ENCODE results near the gene NTNG1.

NTNG1 gene

DNA sequence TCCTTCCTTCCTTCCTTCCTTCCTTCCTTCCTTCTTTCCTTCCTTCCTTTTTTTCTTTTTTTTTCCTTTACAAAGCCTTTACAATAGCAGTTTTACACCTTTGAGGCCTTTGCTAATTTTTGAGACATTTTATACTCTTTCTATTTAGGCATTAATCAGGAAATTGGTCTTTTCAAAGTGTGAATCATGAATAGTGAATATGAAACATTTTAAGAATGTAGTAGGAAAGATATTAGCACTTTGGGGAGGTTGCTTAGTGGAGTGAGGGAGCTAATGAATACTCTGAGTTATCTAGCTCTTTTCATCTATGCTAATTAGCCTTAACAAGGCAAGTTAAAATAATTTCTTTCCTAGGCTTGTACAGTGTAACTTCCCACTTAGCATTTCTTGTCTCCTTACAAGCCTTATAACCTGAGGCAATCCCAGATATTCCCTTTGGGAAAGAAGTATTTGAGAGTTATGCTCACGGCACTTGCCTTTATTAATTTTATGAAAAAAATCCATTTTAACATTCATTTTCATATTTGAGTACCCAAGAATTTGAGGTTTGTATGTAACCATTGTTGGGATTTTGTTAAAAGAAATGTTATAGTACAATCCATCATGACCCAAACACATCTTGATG is 122.6 kb downstream of the NTNG1 start:
- no peak for DNase-seq (ENCODE audit: low read depth)

GRCh38 chr1:107264007-107264406 is 123.2 kb downstream of the NTNG1 start:
- no peak for DNase-seq (ENCODE audit: low read depth)

DNA sequence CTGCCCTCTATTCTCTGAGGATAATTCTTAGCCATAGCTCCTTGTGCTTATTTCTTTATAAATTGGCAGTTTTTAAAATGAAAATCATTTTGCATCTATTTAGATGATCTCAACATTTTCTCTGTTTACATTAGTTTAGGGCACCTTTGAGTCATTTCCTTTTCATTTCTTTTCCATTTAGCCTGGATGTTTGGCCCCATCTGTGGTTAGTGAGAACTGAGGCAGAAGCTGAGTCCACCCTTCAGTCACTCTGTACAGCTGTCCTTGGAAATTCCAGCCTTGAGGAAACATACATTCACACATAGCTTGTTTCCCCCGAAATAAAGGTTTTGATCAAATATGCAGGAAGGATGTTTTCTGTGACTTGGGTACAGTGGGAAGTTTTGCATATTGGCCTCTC is 123.7 kb downstream of the NTNG1 start:
- DNase-seq (ENCODE audit: low read depth), result no peak

DNA sequence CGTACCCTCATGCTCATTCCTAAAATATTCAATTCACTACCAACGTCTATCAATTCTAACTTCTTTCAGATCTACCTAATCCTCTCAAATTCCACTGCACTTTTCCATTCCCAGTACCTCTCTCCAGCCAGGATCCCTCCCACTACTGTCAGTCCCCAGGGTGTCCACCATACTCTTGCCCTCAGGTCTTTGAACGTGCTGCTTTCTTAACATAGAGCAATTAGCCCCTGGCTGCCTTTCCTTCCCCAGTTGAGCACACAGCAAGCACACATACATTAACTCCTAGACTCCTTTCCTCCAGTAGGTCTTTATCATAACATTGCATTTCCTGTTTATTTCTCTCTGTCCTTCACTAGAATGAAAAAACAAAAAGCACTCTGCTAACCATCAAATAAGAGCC is 126.7 kb downstream of the NTNG1 start:
- no peak for DNase-seq (ENCODE audit: low read depth)

- no peak for DNase-seq (ENCODE audit: low read depth)
Measured at GRCh38 chr1:107272321-107272720, 131.5 kb downstream of the NTNG1 start.

GRCh38 chr1:107273515-107273914 is 132.7 kb downstream of the NTNG1 start:
- no peak for DNase-seq (ENCODE audit: low read depth)

DNA sequence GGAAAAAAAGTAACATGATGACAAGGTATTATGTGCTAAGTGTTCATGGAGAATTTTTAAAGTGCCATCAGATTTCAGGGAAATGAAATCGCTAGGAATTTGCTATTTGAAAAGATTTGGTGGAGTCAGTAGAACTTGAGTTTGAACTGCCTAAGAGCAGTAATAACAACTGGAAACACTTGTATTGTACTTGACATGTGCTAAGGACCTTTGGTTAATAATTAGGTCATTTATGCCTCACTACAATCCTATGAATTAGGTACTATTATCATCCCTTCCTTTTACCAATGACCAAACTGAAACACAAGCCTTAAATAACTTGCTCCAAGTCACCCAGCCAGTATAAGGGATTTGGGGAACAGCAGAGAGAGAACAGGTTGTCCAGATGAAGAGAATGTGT is 133.4 kb downstream of the NTNG1 start:
- DNase-seq (ENCODE audit: low read depth), result no peak

- no peak for DNase-seq (ENCODE audit: low read depth)
Measured at GRCh38 chr1:107276247-107276646, 135.4 kb downstream of the NTNG1 start.

GRCh38 chr1:107277022-107277421 is 136.2 kb downstream of the NTNG1 start:
- no peak for DNase-seq (ENCODE audit: low read depth)

- no peak for DNase-seq (ENCODE audit: low read depth)
Measured at GRCh38 chr1:107286125-107286524, 145.3 kb downstream of the NTNG1 start.

DNA sequence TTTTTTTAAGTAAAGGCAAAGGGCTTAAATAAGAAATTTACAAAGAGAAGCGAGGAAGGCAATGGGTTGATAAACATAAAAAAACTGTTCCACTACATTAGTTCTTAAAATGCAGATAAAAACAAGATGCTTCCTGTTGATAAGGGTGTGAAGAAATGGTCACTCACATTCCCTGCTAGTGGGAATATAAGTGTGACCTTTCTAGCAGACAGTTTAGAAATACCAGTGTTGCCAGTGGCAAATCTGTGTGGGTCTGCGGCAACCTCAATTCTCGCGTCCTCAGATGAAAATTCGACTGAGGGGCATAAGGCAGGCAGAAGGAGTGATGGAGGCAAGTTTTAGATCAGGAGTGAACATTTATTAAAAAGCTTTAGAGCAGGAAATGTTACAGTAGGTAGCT is 151.1 kb downstream of the NTNG1 start:
- DNase-seq (ENCODE audit: low read depth), result no peak

DNA sequence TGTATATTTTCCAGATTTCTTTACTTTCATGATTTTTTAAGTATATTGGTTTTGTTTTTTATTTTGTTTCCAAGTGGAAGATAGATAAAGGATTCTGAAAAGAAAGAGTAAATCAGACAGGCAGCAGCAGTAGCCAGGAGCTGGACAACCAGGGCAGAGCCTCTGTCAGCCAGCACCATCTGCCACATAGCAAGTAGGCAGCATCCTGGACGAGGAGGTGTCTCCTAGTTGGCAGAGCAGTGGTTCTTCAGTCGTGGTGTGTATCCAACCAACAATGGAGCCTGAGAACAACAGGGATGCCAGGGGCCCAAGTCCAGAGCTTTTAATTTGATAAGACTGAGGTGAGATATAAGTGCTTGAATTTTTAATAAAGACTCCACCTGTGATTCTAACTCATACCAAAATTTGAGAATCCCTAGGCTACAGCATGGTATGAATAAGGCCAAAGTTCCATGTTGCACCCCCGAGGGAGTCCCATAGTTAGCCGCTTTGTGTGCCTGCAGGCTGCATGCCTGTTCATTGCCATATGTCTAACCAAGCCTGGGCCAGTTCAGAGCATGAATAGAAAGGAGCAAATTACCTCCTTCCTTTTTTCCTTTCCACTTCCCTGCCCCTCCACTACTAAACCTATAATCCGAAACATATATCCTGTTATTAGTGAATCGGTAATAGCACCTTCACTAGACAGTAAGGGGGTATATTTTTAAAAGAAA is 153.2 kb downstream of the NTNG1 start:
- DNase-seq (ENCODE audit: low read depth), result no peak

DNA sequence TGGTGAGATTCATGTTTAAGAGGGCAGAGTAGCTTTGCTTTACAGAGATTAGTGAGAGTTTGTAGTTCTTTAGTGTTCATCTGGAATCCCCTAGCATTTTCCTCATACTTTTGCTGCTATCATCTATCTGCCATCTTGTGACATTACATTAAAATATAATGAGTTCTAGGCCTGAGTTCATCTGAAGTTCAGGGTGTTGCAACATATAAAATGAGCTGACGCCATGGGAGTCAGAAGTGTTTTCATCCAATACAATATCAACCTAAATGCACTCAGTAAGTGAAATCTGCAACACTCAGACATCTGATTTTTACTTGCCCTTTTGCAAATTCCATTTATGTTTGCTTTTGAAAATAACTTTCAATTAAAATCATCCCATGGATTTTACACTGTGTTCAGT is 153.8 kb downstream of the NTNG1 start:
- DNase-seq (ENCODE audit: low read depth), result no peak

- DNase-seq (ENCODE audit: low read depth), result no peak
Measured at GRCh38 chr1:107297681-107298080, 156.8 kb downstream of the NTNG1 start.

- no peak for DNase-seq (ENCODE audit: low read depth)
Measured at GRCh38 chr1:107298526-107298925, 157.7 kb downstream of the NTNG1 start.

GRCh38 chr1:107299521-107299920 is 158.7 kb downstream of the NTNG1 start:
- no peak for DNase-seq (ENCODE audit: low read depth)

DNA sequence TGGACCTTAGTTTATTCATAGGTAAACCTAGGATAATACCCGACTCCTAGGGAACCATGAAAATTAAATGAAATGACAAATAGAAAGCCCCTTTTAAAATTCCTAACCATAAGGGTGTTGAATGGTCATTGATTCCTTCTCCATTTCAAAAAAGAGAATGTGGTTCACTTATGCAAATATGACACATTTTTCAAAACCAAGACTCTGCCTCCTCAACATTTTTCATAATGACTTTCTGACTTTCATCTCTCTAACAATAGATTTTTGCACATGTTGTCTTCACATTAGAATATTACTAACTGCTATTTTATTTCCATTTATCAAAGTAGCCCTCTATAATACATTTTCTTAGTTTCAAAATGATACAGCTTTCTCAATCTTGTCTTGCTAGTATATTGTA is 169.1 kb downstream of the NTNG1 start:
- no peak for DNase-seq (ENCODE audit: low read depth)

- DNase-seq (ENCODE audit: low read depth), result no peak
Measured at GRCh38 chr1:107315652-107316051, 174.8 kb downstream of the NTNG1 start.

DNA sequence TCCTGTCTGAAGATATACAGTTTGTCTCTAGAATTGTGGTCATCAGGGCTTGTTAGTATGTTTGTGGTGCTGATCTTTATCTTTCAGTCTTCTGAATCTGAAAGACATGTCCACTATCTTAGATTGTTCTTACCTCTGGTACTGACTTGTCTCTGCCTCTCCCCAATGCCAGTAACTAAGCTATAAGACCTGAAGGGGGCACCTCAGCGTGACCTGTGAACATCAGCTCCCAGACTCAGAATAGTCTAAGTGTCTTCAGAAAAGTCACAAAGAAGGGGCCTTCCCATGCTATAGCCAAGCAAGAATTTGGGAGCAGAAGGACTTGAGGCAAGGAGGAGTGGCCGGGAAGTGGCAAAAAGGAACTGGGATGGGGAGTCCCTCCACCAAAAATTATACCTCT is 178.1 kb downstream of the NTNG1 start:
- no peak for DNase-seq (ENCODE audit: low read depth)

DNA sequence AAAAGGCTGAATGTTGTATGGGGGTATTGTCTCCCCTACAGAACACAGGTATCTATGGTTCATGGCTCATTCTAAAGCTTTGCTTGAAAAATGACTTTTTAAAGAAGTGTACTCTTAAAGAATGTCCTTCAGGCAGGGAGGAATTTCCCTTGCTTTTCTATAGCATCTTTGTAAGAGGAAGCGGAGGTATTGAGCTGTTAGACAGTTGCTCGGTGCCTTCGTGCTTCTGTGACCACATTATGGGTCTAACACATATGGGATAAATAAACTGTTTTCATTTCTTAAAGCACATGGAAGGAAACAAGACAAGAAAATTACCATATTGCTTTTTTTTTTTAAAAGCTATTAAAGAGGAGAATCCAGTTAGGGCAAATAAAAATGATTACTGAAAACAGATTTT is 182.9 kb downstream of the NTNG1 start:
- no peak for DNase-seq (ENCODE audit: low read depth)

GRCh38 chr1:107326824-107327445 is 186.1 kb downstream of the NTNG1 start:
- no peak for DNase-seq (ENCODE audit: low read depth)

- no peak for DNase-seq (ENCODE audit: low read depth)
Measured at GRCh38 chr1:107327446-107327845, 186.6 kb downstream of the NTNG1 start.

DNA sequence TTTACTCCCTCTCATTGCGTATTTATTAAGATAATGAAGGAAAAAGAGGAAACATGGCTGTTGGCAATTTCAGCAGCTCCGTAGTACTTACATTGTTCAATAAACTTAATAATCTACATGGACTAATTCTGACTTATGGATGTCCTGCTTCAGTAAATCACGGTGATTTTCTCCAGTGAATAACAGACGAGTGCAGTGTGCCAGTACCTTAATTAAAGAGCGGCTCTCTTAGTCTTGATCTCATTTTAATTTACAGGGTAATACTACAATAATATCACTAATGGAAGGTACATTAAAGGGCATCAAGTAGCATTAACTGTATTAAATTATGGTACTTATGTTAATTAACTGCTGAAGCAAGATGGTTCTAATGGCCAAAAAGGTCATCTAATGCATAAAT is 187.2 kb downstream of the NTNG1 start:
- DNase-seq (ENCODE audit: low read depth), result no peak

DNA sequence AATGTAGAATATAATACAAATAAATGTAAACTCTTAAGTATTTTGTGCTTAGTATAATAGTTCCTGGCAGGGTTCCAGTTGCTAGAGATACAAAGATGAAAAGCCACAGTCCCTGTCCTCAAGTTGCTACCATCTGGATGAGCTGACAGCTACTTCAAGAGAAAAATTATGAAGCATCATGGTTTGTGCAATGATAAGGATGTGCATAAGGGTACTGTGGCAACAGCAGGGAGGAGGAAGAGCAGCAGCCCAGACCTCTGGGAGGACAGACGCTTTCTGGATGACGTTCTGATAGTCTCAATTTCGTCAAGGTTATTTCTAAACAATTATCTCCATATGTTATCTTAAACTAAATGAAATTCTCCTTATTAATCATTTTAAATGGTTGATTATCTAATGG is 198.9 kb downstream of the NTNG1 start:
- no peak for DNase-seq (ENCODE audit: low read depth)

Measured in activated T-cell treated with anti-CD3 and anti-CD28 coated beads for 1 hour (primary cell).